Cardiac muscle cell (in vitro differentiated cells and primary cell): ENCODE results near the gene EIF4E3. TPM values are rescaled to one million over a fixed set of nuclear protein-coding genes. Genes with fewer than 3 reads are reported as not detected.
A peak's percentile ranks its signal among the peaks of the same experiment; 100 is the strongest.

ENCODE experiments used
- DNase-seq, 2 donors: peaks; one replicate each; pipeline versions ENCODE4 v3.0.0 to v3.0.0-alpha.2; 2010 to 2017; ENCODE audit warnings: low read depth in 1 of 2, low spot score in 1 of 2
- H3K27ac ChIP-seq: fragments of 200-600 bp; sonication (generic); 2 replicates; pipeline ENCODE4 v1.5.1; 2016
- H3K27me3 ChIP-seq: fragments of 200-600 bp; sonication (generic); 2 replicates; pipeline ENCODE4 v1.6.0; 2016; ENCODE audit warnings: control low read depth
- H3K36me3 ChIP-seq: fragments of 200-600 bp; sonication (generic); 2 replicates; pipeline ENCODE4 v1.5.1; 2016; ENCODE audit warnings: control low read depth
- H3K4me1 ChIP-seq: fragments of 200-600 bp; sonication (generic); 2 replicates; pipeline ENCODE4 v1.8.1; 2017; ENCODE audit warnings: low read depth, mild to moderate bottlenecking, mixed run types
- H3K4me3 ChIP-seq: fragments of 200-600 bp; sonication (generic); 2 replicates; pipeline ENCODE4 v1.5.1; 2016; ENCODE audit warnings: mild to moderate bottlenecking
- H3K9me3 ChIP-seq: fragments of 200-600 bp; sonication (generic); 2 replicates; pipeline ENCODE4 v1.5.1; 2017; ENCODE audit warnings: low read depth, mild to moderate bottlenecking, control low read depth
- CTCF ChIP-seq: IDR thresholded peaks from 2 replicates; pipeline ENCODE4 v1.5.1; 2012; ENCODE audit warnings: low read depth, mild to moderate bottlenecking, low read length
- polyA plus RNA-seq: library from polyadenylated mRNA; unstranded; fragments of >200 nt; fragmentation: Nextera tagmentation; extraction: Ambion mirVana; gene quantifications from 2 replicates; pipeline ENCODE4 v1.2.1, GENCODE V29; 2016
- total RNA-seq: library from RNA; depleted of rRNA; stranded (reverse); fragments of >200 nt; gene quantifications from 2 replicates; pipeline ENCODE4 v1.2.3, GENCODE V29; 2016

EIF4E3 gene
- total and polyA plus RNA-seq, 2 experiments from 2014 or later, result 4.3 to 10.5 TPM

GRCh38 chr3:71647751-71648150 is 77.5 kb downstream of the EIF4E3 start:
- no peak for DNase-seq
- Histone ChIP-seq H3K27ac (no peak overlapping the region), H3K9me3 (no peaks in the 10 kb centered on the region), H3K4me3 (no peak overlapping the region), H3K36me3 (no peaks in the 10 kb centered on the region), H3K27me3 (no peaks in the 10 kb centered on the region), H3K4me1 (no peaks in the 10 kb centered on the region)
- no peak for TF ChIP-seq CTCF

GRCh38 chr3:71646971-71647370 is 78.2 kb downstream of the EIF4E3 start:
- H3K4me3 ChIP-seq, result no peak overlapping the region
- TF ChIP-seq CTCF, result no peak
- DNase-seq, result peak in 1 of 2 donors; percentile 18
- H3K27me3 ChIP-seq, result no peaks in the 10 kb centered on the region
- H3K9me3 ChIP-seq, result no peaks in the 10 kb centered on the region
- no peak overlapping the region for H3K27ac ChIP-seq
- no peaks in the 10 kb centered on the region for H3K4me1 ChIP-seq
- no peaks in the 10 kb centered on the region for H3K36me3 ChIP-seq

GRCh38 chr3:71645140-71645539 is 80.1 kb downstream of the EIF4E3 start:
- no peak for DNase-seq
- Histone ChIP-seq H3K27ac (no peak overlapping the region), H3K9me3 (no peaks in the 10 kb centered on the region), H3K36me3 (no peaks in the 10 kb centered on the region), H3K4me1 (no peaks in the 10 kb centered on the region), H3K27me3 (no peaks in the 10 kb centered on the region), H3K4me3 (no peak overlapping the region)
- TF ChIP-seq CTCF, result no peak

- Histone ChIP-seq H3K9me3 (no peaks in the 10 kb centered on the region), H3K36me3 (no peaks in the 10 kb centered on the region), H3K4me3 (no peak overlapping the region), H3K27ac (no peak overlapping the region), H3K4me1 (no peaks in the 10 kb centered on the region), H3K27me3 (no peaks in the 10 kb centered on the region)
- no peak for TF ChIP-seq CTCF
- DNase-seq, result no peak
Measured at GRCh38 chr3:71641674-71642073, 83.5 kb downstream of the EIF4E3 start.

GRCh38 chr3:71640331-71640983 is 84.7 kb downstream of the EIF4E3 start:
- Histone ChIP-seq H3K4me3 (no peak overlapping the region), H3K36me3 (no peaks in the 10 kb centered on the region), H3K27ac (no peak overlapping the region), H3K9me3 (no peaks in the 10 kb centered on the region), H3K27me3 (no peaks in the 10 kb centered on the region), H3K4me1 (no peaks in the 10 kb centered on the region)
- no peak for TF ChIP-seq CTCF
- DNase-seq, result no peak
